Glutamatergic neuron (in vitro differentiated cells): ENCODE results near the gene SPATA13. TPM values are rescaled to one million over a fixed set of nuclear protein-coding genes. Genes with fewer than 3 reads are reported as not detected.

ENCODE experiments used
- DNase-seq: peaks from one replicate; pipeline ENCODE4 v3.0.0; 2022
- H3K27ac Mint-ChIP-seq: one replicate; pipeline ENCODE4 v1.8.0; 2020; ENCODE audit warnings: mild to moderate bottlenecking, mixed read lengths, inconsistent platforms; ENCODE audit not compliant: unreplicated experiment
- H3K27me3 Mint-ChIP-seq: one replicate; pipeline ENCODE4 v1.8.0; 2020; ENCODE audit warnings: mild to moderate bottlenecking, moderate library complexity, mixed read lengths, inconsistent platforms; ENCODE audit not compliant: unreplicated experiment
- H3K36me3 Mint-ChIP-seq: one replicate; pipeline ENCODE4 v1.8.0; 2020; ENCODE audit warnings: mild to moderate bottlenecking, mixed read lengths, inconsistent platforms; ENCODE audit not compliant: unreplicated experiment
- H3K4me1 Mint-ChIP-seq: one replicate; pipeline ENCODE4 v1.8.0; 2020; ENCODE audit warnings: mild to moderate bottlenecking, low read depth, mixed read lengths, inconsistent platforms; ENCODE audit not compliant: unreplicated experiment
- H3K4me3 Mint-ChIP-seq: one replicate; pipeline ENCODE4 v1.8.0; 2020; ENCODE audit warnings: mild to moderate bottlenecking, mixed read lengths, inconsistent platforms; ENCODE audit not compliant: unreplicated experiment
- H3K9me3 Mint-ChIP-seq: one replicate; pipeline ENCODE4 v1.8.0; 2020; ENCODE audit warnings: mild to moderate bottlenecking, moderate library complexity, mixed read lengths, inconsistent platforms; ENCODE audit not compliant: unreplicated experiment
- CTCF ChIP-seq: fragments of 200-600 bp; sonication (generic); IDR thresholded peaks from one replicate; pipeline ENCODE4 v1.5.0; 2021; ENCODE audit not compliant: partially characterized antibody, unreplicated experiment
- total RNA-seq: library from RNA; stranded (reverse); fragmentation: NEBNext Ultra II Directional; extraction: Animal tissue kit (Norgen Biotek cat#: 25700); gene quantifications from one replicate; pipeline ENCODE4 v1.2.1, GENCODE V29; 2021; ENCODE audit not compliant: unreplicated experiment

Gene SPATA13
- total RNA-seq, 1 donor from 2014 or later: 7.4 TPM

DNA sequence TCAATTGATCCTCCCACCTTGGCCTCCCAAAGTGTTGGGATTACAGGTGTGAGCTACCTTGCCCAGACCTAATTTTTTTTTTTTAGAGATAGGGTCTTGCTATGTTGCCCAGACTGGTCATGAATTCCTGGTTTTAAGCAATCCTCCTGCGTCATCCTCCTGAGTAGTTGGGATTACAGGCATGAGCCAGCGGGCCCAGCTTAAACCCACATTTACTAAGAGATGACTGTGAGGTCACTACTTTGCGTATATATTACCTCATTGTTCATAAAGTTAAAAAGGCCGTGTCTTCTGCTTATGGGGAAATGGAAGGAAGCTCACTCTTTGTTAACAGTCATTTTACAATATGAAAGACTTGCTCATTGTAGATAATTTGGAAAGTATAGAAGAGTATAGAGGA lies 109.3 kb downstream of the SPATA13 start:
- Mint-ChIP-seq H3K4me3 (no peak overlapping the region), H3K9me3 (peaks cover 7% of the 10 kb centered on the region), H3K4me1 (peaks cover 26% of the 10 kb centered on the region), H3K27me3 (peaks cover 10% of the 10 kb centered on the region), H3K27ac (no peak overlapping the region), H3K36me3 (no peaks in the 10 kb centered on the region)
- no peak for DNase-seq
- no peak for TF ChIP-seq CTCF

GRCh38 chr13:24270639-24271141 lies 110.2 kb downstream of the SPATA13 start:
- Mint-ChIP-seq H3K27ac (peak overlapping the region; percentile 67), H3K4me3 (peak overlapping the region; percentile 59), H3K4me1 (peaks cover 30% of the 10 kb centered on the region), H3K27me3 (peaks cover 10% of the 10 kb centered on the region), H3K36me3 (no peaks in the 10 kb centered on the region), H3K9me3 (peaks cover 7% of the 10 kb centered on the region)
- peak; percentile 59 for DNase-seq
- TF ChIP-seq CTCF: no peak

- no peak for DNase-seq
- Mint-ChIP-seq H3K4me1 (peaks cover 30% of the 10 kb centered on the region), H3K27ac (peak overlapping the region; percentile 67), H3K4me3 (no peak overlapping the region), H3K27me3 (peaks cover 10% of the 10 kb centered on the region), H3K9me3 (peaks cover 7% of the 10 kb centered on the region), H3K36me3 (no peaks in the 10 kb centered on the region)
- no peak for TF ChIP-seq CTCF
Measured at GRCh38 chr13:24271231-24271600, 110.7 kb downstream of the SPATA13 start.

DNA sequence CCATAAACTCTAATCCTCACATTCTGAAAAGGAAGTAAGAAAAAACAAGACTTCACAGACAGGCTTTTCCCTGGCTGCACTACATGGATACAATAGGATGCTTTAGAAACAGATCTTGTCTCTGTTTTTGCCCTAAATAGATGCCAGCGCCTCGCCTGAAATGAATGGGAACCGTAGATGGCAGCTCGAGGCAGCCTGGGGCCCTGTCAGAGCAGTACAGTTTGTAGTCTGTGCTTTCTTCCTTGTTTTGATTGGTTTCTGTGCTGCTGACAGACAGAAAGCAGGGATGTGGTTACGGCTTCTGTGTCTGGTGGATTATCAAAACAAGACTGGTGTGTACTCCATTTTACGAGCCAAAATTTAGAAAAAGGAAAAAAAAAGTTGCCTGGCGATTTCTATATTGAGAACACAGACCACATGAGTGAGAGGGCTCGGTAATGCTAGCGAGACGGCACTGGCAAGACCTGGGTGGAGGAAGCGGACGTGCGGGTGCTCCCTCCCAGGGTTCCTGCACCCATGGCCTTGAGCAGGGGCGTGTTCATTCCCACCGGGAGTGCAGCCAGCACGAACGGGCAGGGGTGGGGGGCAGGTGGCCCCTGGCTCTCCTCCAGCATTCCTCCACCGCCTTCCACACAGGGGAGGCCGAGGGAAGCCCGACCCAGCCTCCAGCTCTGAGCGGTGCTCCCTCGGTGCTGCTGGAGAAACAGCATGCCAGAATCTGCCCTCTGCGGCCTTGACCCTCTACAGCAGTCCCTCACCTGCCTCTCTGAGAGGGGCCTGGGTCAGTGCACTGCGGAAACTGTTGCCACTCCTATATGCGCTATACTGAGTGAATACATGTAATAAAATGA lies 111.3 kb downstream of the SPATA13 start:
- DNase-seq: no peak
- no peak for TF ChIP-seq CTCF
- Mint-ChIP-seq H3K9me3 (peaks cover 7% of the 10 kb centered on the region), H3K4me1 (peaks cover 30% of the 10 kb centered on the region), H3K27me3 (peaks cover 10% of the 10 kb centered on the region), H3K27ac (no peak overlapping the region), H3K4me3 (no peak overlapping the region), H3K36me3 (no peaks in the 10 kb centered on the region)
